Activated T-helper 2 cell treated with anti-CD3 and anti-CD28 coated beads, Interferon-gamma antibody, Interleukin-2, Interleukin-4, amounts not matched to agents 10 μg/mL and 5 μg/mL and 100 μg/mL, durations not matched to agents 14 hours and 24 hours and 36 hours (primary cell): ENCODE data around the gene HNRNPK. TPM values are rescaled to one million over a fixed set of nuclear protein-coding genes. Genes with fewer than 3 reads are reported as not detected.

ENCODE experiments used
- DNase-seq: peaks from one replicate; pipeline ENCODE4 v3.0.0; 2021; ENCODE audit warnings: low spot score
- H3K27ac Mint-ChIP-seq: one replicate; pipeline ENCODE4 v1.8.0; 2021; ENCODE audit warnings: mixed read lengths
- H3K27me3 Mint-ChIP-seq: one replicate; pipeline ENCODE4 v1.8.0; 2021; ENCODE audit warnings: low read depth, mixed read lengths
- H3K36me3 Mint-ChIP-seq: one replicate; pipeline ENCODE4 v1.8.0; 2021; ENCODE audit warnings: low read depth, mixed read lengths
- H3K4me1 Mint-ChIP-seq: one replicate; pipeline ENCODE4 v1.8.0; 2021; ENCODE audit warnings: low read depth, mixed read lengths
- H3K4me3 Mint-ChIP-seq: one replicate; pipeline ENCODE4 v1.8.0; 2021; ENCODE audit warnings: low read depth, mild to moderate bottlenecking, moderate library complexity, mixed read lengths
- H3K9me3 Mint-ChIP-seq: one replicate; pipeline ENCODE4 v1.8.0; 2021; ENCODE audit warnings: mixed read lengths
- intact Hi-C: fragments of 100-400 bp; cut with micrococcal nuclease; formaldehyde crosslinking; loops from one replicate; pipeline ENCODE4 v1.15.1; 2023
- total RNA-seq: library from RNA; stranded (reverse); gene quantifications from 2 replicates; pipeline ENCODE4 v1.2.3, GENCODE V29; 2022

The HNRNPK gene
- total RNA-seq, 1 donor from 2014 or later: 856 TPM

- no peak for DNase-seq
- H3K36me3 Mint-ChIP-seq: peaks cover 58% of the 10 kb centered on the region
- H3K27me3 Mint-ChIP-seq: no peaks in the 10 kb centered on the region
- no peak overlapping the region for H3K4me3 Mint-ChIP-seq
- intact Hi-C loops: no loop called here
- H3K9me3 Mint-ChIP-seq: no peaks in the 10 kb centered on the region
- peaks cover 3% of the 10 kb centered on the region for H3K4me1 Mint-ChIP-seq
- no peak overlapping the region for H3K27ac Mint-ChIP-seq
Observed at GRCh38 chr9:83940590-83941303, 39.3 kb downstream of the HNRNPK start.

GRCh38 chr9:83937861-83938455, 42.1 kb downstream of the HNRNPK start:
- Mint-ChIP-seq H3K36me3 (peaks cover 42% of the 10 kb centered on the region), H3K9me3 (no peaks in the 10 kb centered on the region), H3K27me3 (no peaks in the 10 kb centered on the region), H3K4me1 (peaks cover 13% of the 10 kb centered on the region), H3K4me3 (no peak overlapping the region), H3K27ac (no peak overlapping the region)
- intact Hi-C loops: loop anchor here (1.0 kb wide), 3 partner anchors 235 to 377 kb away; no protein-coding TSS in a partner anchor
- DNase-seq: peak; percentile 23

DNA sequence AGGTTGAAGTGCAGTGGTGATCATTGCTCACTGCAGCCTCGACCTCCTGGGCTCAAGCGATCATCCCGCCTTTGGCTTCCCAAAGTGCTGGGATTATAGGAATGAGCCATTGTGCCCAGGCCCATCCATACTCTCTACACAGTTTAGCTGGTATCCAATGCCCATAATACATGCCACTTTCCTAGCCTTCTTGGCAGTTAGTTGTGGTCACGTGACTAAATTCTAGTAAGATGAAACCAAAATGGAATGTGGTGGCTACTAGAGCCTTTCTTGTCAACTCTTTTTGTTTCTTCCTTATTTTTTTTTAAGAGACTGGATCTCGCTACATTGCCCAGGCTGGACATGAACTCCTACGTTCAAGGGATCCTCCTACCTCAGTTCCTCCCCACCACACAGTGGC, 43.5 kb downstream of the HNRNPK start:
- Mint-ChIP-seq H3K27me3 (no peaks in the 10 kb centered on the region), H3K27ac (no peak overlapping the region), H3K9me3 (no peaks in the 10 kb centered on the region), H3K36me3 (peaks cover 29% of the 10 kb centered on the region), H3K4me1 (peaks cover 19% of the 10 kb centered on the region), H3K4me3 (no peak overlapping the region)
- intact Hi-C loops: no loop called here
- DNase-seq: no peak

- Mint-ChIP-seq H3K36me3 (peaks cover 20% of the 10 kb centered on the region), H3K9me3 (no peaks in the 10 kb centered on the region), H3K4me1 (peaks cover 24% of the 10 kb centered on the region), H3K27ac (no peak overlapping the region), H3K27me3 (no peaks in the 10 kb centered on the region), H3K4me3 (no peak overlapping the region)
- no peak for DNase-seq
- intact Hi-C loops: no loop called here
Observed at GRCh38 chr9:83935276-83935935, 44.6 kb downstream of the HNRNPK start.

GRCh38 chr9:83934569-83935275, 45.3 kb downstream of the HNRNPK start:
- H3K27me3 Mint-ChIP-seq: no peaks in the 10 kb centered on the region
- no peak for DNase-seq
- intact Hi-C loops: no loop called here
- no peaks in the 10 kb centered on the region for H3K9me3 Mint-ChIP-seq
- no peak overlapping the region for H3K4me3 Mint-ChIP-seq
- peaks cover 18% of the 10 kb centered on the region for H3K36me3 Mint-ChIP-seq
- no peak overlapping the region for H3K27ac Mint-ChIP-seq
- peaks cover 24% of the 10 kb centered on the region for H3K4me1 Mint-ChIP-seq

- Mint-ChIP-seq H3K9me3 (no peaks in the 10 kb centered on the region), H3K4me3 (no peak overlapping the region), H3K4me1 (peaks cover 24% of the 10 kb centered on the region), H3K27ac (no peak overlapping the region), H3K36me3 (peaks cover 9% of the 10 kb centered on the region), H3K27me3 (no peaks in the 10 kb centered on the region)
- intact Hi-C loops: no loop called here
- no peak for DNase-seq
Observed at GRCh38 chr9:83933790-83934189, 46.2 kb downstream of the HNRNPK start.

DNA sequence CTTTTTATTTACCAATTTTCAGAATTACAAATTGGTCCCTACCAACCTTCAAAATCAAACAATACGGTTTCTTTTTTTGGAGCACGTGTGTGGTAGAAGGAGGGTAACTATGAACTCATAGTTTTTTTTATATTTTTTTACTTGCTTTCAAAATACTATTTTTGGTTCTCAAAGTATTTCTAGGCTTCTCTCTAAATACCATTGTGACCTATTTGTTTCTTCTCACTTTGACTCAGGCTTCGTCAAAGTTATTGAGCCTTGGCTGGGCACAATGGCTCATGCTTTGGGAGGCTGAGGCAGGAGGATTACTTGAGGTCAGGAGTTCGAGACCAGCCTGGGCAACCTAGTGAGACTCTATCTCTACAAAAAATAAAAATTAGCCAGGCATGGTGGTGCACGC, 47.2 kb downstream of the HNRNPK start:
- Mint-ChIP-seq H3K27ac (no peak overlapping the region), H3K4me3 (no peak overlapping the region), H3K27me3 (peaks cover 2% of the 10 kb centered on the region), H3K4me1 (peaks cover 22% of the 10 kb centered on the region), H3K9me3 (no peaks in the 10 kb centered on the region), H3K36me3 (peaks cover 2% of the 10 kb centered on the region)
- intact Hi-C loops: no loop called here
- no peak for DNase-seq

DNA sequence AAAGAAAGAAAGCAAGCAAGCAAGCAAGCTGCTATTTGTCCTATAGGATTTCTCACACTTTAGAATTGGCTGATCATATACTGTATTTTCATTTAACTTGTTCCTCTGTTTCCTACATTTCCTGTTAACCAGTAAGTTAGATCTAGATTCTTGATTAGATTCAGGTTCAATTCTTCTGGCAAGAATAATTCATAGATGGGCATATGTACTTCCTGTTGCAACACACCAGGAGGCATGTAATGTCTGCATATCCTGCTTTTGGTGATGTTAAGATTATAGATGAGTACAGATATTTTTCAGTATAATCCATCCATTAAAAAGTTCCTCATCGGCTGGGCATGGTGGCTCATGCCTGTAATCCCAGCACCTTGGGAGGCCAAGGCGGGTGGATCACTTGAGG, 48.0 kb downstream of the HNRNPK start:
- Mint-ChIP-seq H3K27me3 (peaks cover 3% of the 10 kb centered on the region), H3K36me3 (no peaks in the 10 kb centered on the region), H3K27ac (no peak overlapping the region), H3K4me3 (no peak overlapping the region), H3K9me3 (no peaks in the 10 kb centered on the region), H3K4me1 (peaks cover 20% of the 10 kb centered on the region)
- intact Hi-C loops: no loop called here
- DNase-seq: no peak

DNA sequence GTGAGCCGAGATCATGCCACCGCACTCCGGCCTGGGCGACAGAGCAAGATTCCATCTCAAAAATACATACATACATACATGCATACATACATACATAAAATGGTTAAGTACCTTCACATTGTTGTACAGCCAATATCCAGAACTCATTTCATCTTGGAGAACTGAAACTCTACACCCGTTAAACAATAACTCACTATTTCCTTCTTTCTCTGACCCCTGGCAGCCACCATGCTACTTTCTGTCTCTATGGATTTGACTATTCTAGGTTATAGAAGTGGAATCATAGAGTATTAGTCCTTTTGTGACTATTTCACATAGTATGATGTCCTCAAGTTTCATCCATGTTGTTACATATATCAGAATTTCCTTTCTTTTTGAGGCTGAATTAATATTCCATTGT, 49.1 kb downstream of the HNRNPK start:
- no peak for DNase-seq
- no peak overlapping the region for H3K4me3 Mint-ChIP-seq
- no peak overlapping the region for H3K27ac Mint-ChIP-seq
- no peaks in the 10 kb centered on the region for H3K36me3 Mint-ChIP-seq
- no peaks in the 10 kb centered on the region for H3K9me3 Mint-ChIP-seq
- peaks cover 20% of the 10 kb centered on the region for H3K4me1 Mint-ChIP-seq
- H3K27me3 Mint-ChIP-seq: peaks cover 3% of the 10 kb centered on the region
- intact Hi-C loops: no loop called here

- Mint-ChIP-seq H3K9me3 (no peaks in the 10 kb centered on the region), H3K27me3 (peaks cover 3% of the 10 kb centered on the region), H3K4me1 (peaks cover 12% of the 10 kb centered on the region), H3K27ac (no peak overlapping the region), H3K4me3 (no peak overlapping the region), H3K36me3 (no peaks in the 10 kb centered on the region)
- no peak for DNase-seq
- intact Hi-C loops: loop anchor here (10.0 kb wide), 2 partner anchors 367 to 593 kb away; no protein-coding TSS in a partner anchor
Observed at GRCh38 chr9:83927591-83927990, 52.4 kb downstream of the HNRNPK start.

DNA sequence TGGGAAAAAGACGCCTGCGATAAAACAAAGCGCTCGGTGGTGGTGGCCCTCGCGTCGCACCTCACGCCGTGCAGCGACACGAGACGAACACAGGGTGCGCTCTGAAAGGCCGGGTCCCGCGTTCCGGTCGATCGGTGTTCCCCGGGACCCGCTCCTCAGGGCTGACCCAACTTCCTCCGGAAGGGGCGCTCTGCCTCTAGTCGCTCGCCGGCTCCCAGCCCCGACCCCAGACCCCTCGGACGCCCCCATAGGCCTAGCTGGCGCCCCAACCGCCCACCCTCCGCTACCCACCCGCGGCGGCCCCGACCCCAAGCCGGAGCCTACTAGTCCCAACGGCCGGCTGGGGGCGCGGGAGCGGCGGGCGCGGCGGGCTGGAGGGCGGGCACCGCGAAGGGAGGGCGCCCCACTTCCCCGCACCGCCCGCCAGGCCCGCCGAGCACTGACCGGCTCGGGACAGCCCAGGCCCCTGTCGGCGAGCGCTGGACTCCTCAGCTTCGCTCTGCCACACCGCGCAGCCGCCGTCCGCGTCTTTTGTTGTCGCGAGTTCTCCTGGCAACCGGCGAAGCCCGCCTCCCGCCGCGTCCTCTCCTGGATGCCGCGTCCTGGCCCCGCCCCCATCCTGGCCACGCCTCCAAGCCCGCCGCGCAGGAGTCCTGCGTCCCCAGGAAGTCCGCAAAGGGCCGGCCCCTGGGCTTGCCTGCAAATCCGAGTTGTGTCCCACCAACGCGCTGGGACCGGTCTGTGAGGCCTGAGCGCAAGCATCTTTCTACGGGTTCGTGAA, 58.9 kb downstream of the HNRNPK start, which contains the start of gene KIF27:
Gene KIF27, minus strand, starts transcription at position 506 of the 781 bp plus-strand sequence. CDS start 5,841 bp downstream, outside the sequence.
- Mint-ChIP-seq H3K4me1 (peaks cover 19% of the 10 kb centered on the region), H3K36me3 (no peaks in the 10 kb centered on the region), H3K9me3 (no peaks in the 10 kb centered on the region), H3K27ac (peak within 1 kb of the TSS; percentile 90), H3K27me3 (no peaks in the 10 kb centered on the region), H3K4me3 (peak within 1 kb of the TSS; percentile 78)
- intact Hi-C loops: loop anchor here (1.0 to 10.0 kb wide), 7 partner anchors 36 to 586 kb away; partner anchors contain the start of genes HNRNPK, IDNK and RMI1
- DNase-seq: peak; percentile 97

DNA sequence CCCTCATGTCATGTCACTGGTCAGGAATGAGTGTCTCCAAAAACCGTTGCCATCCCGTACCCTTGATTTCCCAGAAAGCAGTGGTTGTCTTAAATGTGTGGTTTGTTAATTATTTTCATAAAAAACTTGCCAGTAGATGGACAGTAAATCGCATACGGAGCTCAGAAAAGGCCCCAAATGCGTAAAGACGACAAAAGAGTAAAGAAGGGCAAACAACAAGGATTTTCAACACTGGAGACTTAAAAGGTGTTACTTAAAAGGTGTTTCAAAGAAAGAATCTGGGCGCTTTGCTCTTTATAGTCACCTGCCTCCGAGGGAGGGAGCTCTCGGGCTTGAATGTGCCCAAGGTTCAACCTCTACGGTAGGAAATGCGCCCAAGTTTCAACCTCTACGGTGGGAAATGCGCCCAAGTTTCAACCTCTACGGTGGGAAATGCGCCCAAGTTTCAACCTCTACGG, 59.5 kb downstream of the HNRNPK start:
- Mint-ChIP-seq H3K27me3 (no peaks in the 10 kb centered on the region), H3K4me3 (peak overlapping the region; percentile 74), H3K27ac (peak overlapping the region; percentile 86), H3K9me3 (no peaks in the 10 kb centered on the region), H3K36me3 (no peaks in the 10 kb centered on the region), H3K4me1 (peaks cover 19% of the 10 kb centered on the region)
- intact Hi-C loops: loop anchor here (2.0 to 10.0 kb wide), 4 partner anchors 36 to 586 kb away; a partner anchor contains a TSS
- DNase-seq: no peak
